ENCODE measurements around the gene MED17.
A peak's percentile ranks its signal among the peaks of the same experiment; 100 is the strongest.

DNA sequence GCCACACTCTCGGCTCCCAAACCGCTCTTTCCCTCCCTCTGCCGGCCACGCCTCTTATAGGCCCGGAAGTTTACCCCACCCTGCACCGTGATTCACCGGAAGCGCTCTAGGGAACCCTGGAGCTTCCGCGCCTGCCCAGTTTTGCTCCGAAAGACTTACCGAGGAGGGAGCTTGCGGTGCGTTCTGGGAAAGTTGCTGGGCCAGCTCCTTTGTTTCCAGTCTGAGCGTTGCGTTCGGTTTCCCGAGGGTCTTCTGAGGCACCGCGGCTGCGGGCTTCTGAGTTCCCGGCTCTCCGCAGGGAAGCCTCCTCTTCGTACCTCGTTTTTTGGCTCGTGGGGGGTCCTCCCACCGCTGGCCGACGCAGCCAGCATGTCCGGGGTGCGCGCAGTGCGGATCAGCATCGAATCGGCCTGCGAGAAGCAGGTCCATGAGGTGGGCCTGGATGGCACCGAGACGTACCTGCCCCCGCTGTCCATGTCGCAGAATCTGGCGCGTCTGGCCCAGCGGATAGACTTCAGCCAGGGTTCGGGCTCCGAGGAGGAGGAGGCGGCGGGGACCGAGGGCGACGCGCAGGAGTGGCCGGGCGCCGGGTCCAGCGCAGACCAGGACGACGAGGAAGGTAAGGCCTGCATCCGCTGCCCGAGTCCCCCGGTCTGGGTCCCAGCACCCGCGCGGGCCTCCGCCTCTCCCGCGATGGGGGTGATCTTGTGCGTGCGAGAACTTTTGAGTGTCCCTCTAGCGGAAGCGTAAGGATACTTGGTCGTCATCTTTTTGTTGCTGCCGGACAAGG lies at the start of gene MED17:
- TF ChIP-seq, protein P1, sequence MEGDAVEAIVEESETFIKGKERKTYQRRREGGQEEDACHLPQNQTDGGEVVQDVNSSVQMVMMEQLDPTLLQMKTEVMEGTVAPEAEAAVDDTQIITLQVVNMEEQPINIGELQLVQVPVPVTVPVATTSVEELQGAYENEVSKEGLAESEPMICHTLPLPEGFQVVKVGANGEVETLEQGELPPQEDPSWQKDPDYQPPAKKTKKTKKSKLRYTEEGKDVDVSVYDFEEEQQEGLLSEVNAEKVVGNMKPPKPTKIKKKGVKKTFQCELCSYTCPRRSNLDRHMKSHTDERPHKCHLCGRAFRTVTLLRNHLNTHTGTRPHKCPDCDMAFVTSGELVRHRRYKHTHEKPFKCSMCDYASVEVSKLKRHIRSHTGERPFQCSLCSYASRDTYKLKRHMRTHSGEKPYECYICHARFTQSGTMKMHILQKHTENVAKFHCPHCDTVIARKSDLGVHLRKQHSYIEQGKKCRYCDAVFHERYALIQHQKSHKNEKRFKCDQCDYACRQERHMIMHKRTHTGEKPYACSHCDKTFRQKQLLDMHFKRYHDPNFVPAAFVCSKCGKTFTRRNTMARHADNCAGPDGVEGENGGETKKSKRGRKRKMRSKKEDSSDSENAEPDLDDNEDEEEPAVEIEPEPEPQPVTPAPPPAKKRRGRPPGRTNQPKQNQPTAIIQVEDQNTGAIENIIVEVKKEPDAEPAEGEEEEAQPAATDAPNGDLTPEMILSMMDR (conservative IDR thresholded peaks at IDR 0.05; ENCODE audit: low read depth, low read length), result peak; percentile 53
- no peak for TF ChIP-seq EZH2 (IDR thresholded peaks at IDR 0.05; ENCODE audit: borderline replicate concordance, low read depth, low read length, poor library complexity, severe bottlenecking)
